ENCODE measurements around the gene ARFRP1. TPM values are rescaled to one million over a fixed set of nuclear protein-coding genes. Genes with fewer than 3 reads are reported as not detected.
A peak's percentile ranks its signal among the peaks of the same experiment; 100 is the strongest.

Gene ARFRP1
- total RNA-seq, result 10 to 100 TPM; 22.7 to 45.5 (median 35.1) TPM

GRCh38 chr20:63707558-63708300 lies at the start of gene ARFRP1, which contains the start of gene ZGPAT:
ARFRP1 (minus strand) TSS chr20:63707976; CDS start chr20:63707091, 885 bp downstream.
ZGPAT (plus strand) TSS chr20:63708039; CDS start chr20:63708581, 542 bp downstream.
- Histone ChIP-seq H3K4me1 (replicated peaks in 1 of 2) (peaks cover 15 to 22% of the 10 kb centered on the region in 2 donors), H3K27ac (peak within 1 kb of the TSS; percentile 65 to 88), H3K4me3 (peak within 1 kb of the TSS; percentile 60 to 98 (median 80))
- WGBS, 10 experiments, result 0% methylated on average over 1 to 12 of the region's 98 CpGs; no CpG with 5 or more reads in 7 of the 10 experiments
- ATAC-seq (replicated peaks in 6 of 8), result peak; percentile 67 to 93 (median 88)
- in situ Hi-C loops (cut with MboI; ENCODE audit: low pct_unique_long_range_greater_than_20kb in 2 of 9, low sequenced_read_pairs in 9 of 9, unreplicated experiment in 9 of 9), result no loop called here

- WGBS, 10 experiments, result 40 to 100% (median 68%) methylated on average over 1 to 3 of the region's 8 CpGs; no CpG with 5 or more reads in 6 of the 10 experiments
- Histone ChIP-seq H3K4me3 (no peak overlapping the region), H3K4me1 (replicated peaks in 1 of 2) (no peaks in the 10 kb centered on the region), H3K27ac (no peak overlapping the region)
- no peak for ATAC-seq (replicated peaks in 6 of 8)
- in situ Hi-C loops (cut with MboI; ENCODE audit: low pct_unique_long_range_greater_than_20kb in 2 of 9, low sequenced_read_pairs in 9 of 9, unreplicated experiment in 9 of 9), result loop anchor here in 1 of 9 experiments (25.0 kb wide), 1 partner anchor 106 kb away; the partner anchor contains the start of genes ABHD16B and TPD52L2
Measured at GRCh38 chr20:63756648-63756991, 48.8 kb upstream of the ARFRP1 start.

GRCh38 chr20:63755933-63756647 lies 48.3 kb upstream of the ARFRP1 start:
- WGBS, 10 experiments, result 68 to 100% (median 95%) methylated on average over 1 to 15 of the region's 18 CpGs
- in situ Hi-C loops (cut with MboI; ENCODE audit: low pct_unique_long_range_greater_than_20kb in 2 of 9, low sequenced_read_pairs in 9 of 9, unreplicated experiment in 9 of 9), result loop anchor here in 1 of 9 experiments (25.0 kb wide), 1 partner anchor 106 kb away; the partner anchor contains the start of genes ABHD16B and TPD52L2

GRCh38 chr20:63754008-63754407 lies 46.2 kb upstream of the ARFRP1 start:
- in situ Hi-C loops (cut with MboI; ENCODE audit: low pct_unique_long_range_greater_than_20kb in 2 of 9, low sequenced_read_pairs in 9 of 9, unreplicated experiment in 9 of 9), result loop anchor here in 1 of 9 experiments (25.0 kb wide), 1 partner anchor 108 kb away; the partner anchor contains the start of genes ABHD16B and TPD52L2
- WGBS, 10 experiments, result 78 to 100% (median 87%) methylated on average over 1 to 5 of the region's 16 CpGs; no CpG with 5 or more reads in 3 of the 10 experiments
- peak in 2 of 8 experiments; percentile 9 to 20 for ATAC-seq (replicated peaks in 6 of 8)
- Histone ChIP-seq H3K27ac (no peak overlapping the region), H3K4me1 (replicated peaks in 1 of 2) (peaks cover 0 to 4% of the 10 kb centered on the region in 2 donors), H3K4me3 (no peak overlapping the region)

More at GRCh38 chr20:63755933-63756647, 48.3 kb upstream of the ARFRP1 start:
- ATAC-seq (replicated peaks in 6 of 8), result no peak
- H3K4me3 ChIP-seq, result no peak overlapping the region
- H3K27ac ChIP-seq, result no peak overlapping the region
- H3K4me1 ChIP-seq (replicated peaks in 1 of 2), result peaks cover 0 to 3% of the 10 kb centered on the region in 2 donors

- ATAC-seq (replicated peaks in 6 of 8), result no peak
- in situ Hi-C loops (cut with MboI; ENCODE audit: low pct_unique_long_range_greater_than_20kb in 2 of 9, low sequenced_read_pairs in 9 of 9, unreplicated experiment in 9 of 9), result loop anchor here in 1 of 9 experiments (25.0 kb wide), 1 partner anchor 109 kb away; the partner anchor contains the start of genes ABHD16B and TPD52L2
- Histone ChIP-seq H3K27ac (no peak overlapping the region), H3K4me1 (replicated peaks in 1 of 2) (peaks cover 0 to 4% of the 10 kb centered on the region in 2 donors), H3K4me3 (no peak overlapping the region)
- WGBS, 10 experiments, result 72 to 100% methylated on average over 1 to 2 of the region's 13 CpGs; no CpG with 5 or more reads in 8 of the 10 experiments
Measured at GRCh38 chr20:63753381-63753780, 45.6 kb upstream of the ARFRP1 start.

- in situ Hi-C loops (cut with MboI; ENCODE audit: low pct_unique_long_range_greater_than_20kb in 2 of 9, low sequenced_read_pairs in 9 of 9, unreplicated experiment in 9 of 9), result loop anchor here in 1 of 9 experiments (25.0 kb wide), 1 partner anchor 110 kb away; the partner anchor contains the start of genes ABHD16B and TPD52L2
- H3K27ac ChIP-seq, result no peak overlapping the region
- peak in 7 of 8 experiments; percentile 12 to 96 (median 66) for ATAC-seq (replicated peaks in 6 of 8)
- WGBS, 10 experiments, result 74 to 96% methylated on average over 5 to 9 of the region's 50 CpGs; no CpG with 5 or more reads in 8 of the 10 experiments
- peaks cover 0 to 4% of the 10 kb centered on the region in 2 donors for H3K4me1 ChIP-seq (replicated peaks in 1 of 2)
- no peak overlapping the region for H3K4me3 ChIP-seq
Measured at GRCh38 chr20:63752411-63753101, 44.8 kb upstream of the ARFRP1 start.

- ATAC-seq (replicated peaks in 6 of 8), result no peak
- H3K4me1 ChIP-seq (replicated peaks in 1 of 2), result peaks cover 0 to 4% of the 10 kb centered on the region in 2 donors
- in situ Hi-C loops (cut with MboI; ENCODE audit: low pct_unique_long_range_greater_than_20kb in 2 of 9, low sequenced_read_pairs in 9 of 9, unreplicated experiment in 9 of 9), result loop anchor here in 1 of 9 experiments (25.0 kb wide), 1 partner anchor 111 kb away; the partner anchor contains the start of genes ABHD16B and TPD52L2
- H3K4me3 ChIP-seq, result no peak overlapping the region
- 50 to 100% (median 100%) methylated on average over 1 to 8 of the region's 45 CpGs; no CpG with 5 or more reads in 7 of the 10 experiments for WGBS, 10 experiments
- peak overlapping the region in 1 of 2 donors; percentile 47 for H3K27ac ChIP-seq
Measured at GRCh38 chr20:63751471-63752271, 43.9 kb upstream of the ARFRP1 start.

- in situ Hi-C loops (cut with MboI; ENCODE audit: low pct_unique_long_range_greater_than_20kb in 2 of 9, low sequenced_read_pairs in 9 of 9, unreplicated experiment in 9 of 9), result loop anchor here in 1 of 9 experiments (25.0 kb wide), 1 partner anchor 111 kb away; the partner anchor contains the start of genes ABHD16B and TPD52L2
- ATAC-seq (replicated peaks in 6 of 8), result no peak
- WGBS, 10 experiments, result 32 to 74% (median 63%) methylated on average over 4 to 15 of the region's 26 CpGs; no CpG with 5 or more reads in 4 of the 10 experiments
- Histone ChIP-seq H3K27ac (peak overlapping the region in 1 of 2 donors; percentile 47), H3K4me1 (replicated peaks in 1 of 2) (peaks cover 0 to 4% of the 10 kb centered on the region in 2 donors), H3K4me3 (no peak overlapping the region)
Measured at GRCh38 chr20:63750807-63751470, 43.2 kb upstream of the ARFRP1 start.

- in situ Hi-C loops (cut with MboI; ENCODE audit: low pct_unique_long_range_greater_than_20kb in 2 of 9, low sequenced_read_pairs in 9 of 9, unreplicated experiment in 9 of 9), result loop anchor here in 1 of 9 experiments (25.0 kb wide), 1 partner anchor 112 kb away; the partner anchor contains the start of genes ABHD16B and TPD52L2
- WGBS, 10 experiments, result 43 to 100% (median 93%) methylated on average over 1 to 8 of the region's 16 CpGs; no CpG with 5 or more reads in 1 of the 10 experiments
- no peak overlapping the region for H3K27ac ChIP-seq
- no peak overlapping the region for H3K4me3 ChIP-seq
- H3K4me1 ChIP-seq (replicated peaks in 1 of 2), result peaks cover 0 to 4% of the 10 kb centered on the region in 2 donors
- ATAC-seq (replicated peaks in 6 of 8), result no peak
Measured at GRCh38 chr20:63749597-63750508, 42.1 kb upstream of the ARFRP1 start.

GRCh38 chr20:63748934-63749270 lies 41.1 kb upstream of the ARFRP1 start:
- ATAC-seq (replicated peaks in 6 of 8), result no peak
- Histone ChIP-seq H3K4me3 (no peak overlapping the region), H3K4me1 (replicated peaks in 1 of 2) (peaks cover 0 to 4% of the 10 kb centered on the region in 2 donors), H3K27ac (no peak overlapping the region)
- in situ Hi-C loops (cut with MboI; ENCODE audit: low pct_unique_long_range_greater_than_20kb in 2 of 9, low sequenced_read_pairs in 9 of 9, unreplicated experiment in 9 of 9), result no loop called here
- WGBS, 10 experiments, result 53 to 72% methylated on average over 3 to 4 of the region's 11 CpGs; no CpG with 5 or more reads in 8 of the 10 experiments

Data from motor neuron (in vitro differentiated cells).